HG03460 (cell line): ENCODE measurements around the gene DNASE1L3.
"Not testable (repeated sequence)": the region's sequence is repeated elsewhere in the genome, so short reads cannot be mapped to it uniquely, and the experiment has no call there.

Experiments used
- ATAC-seq: cut with Tn5 transposase; IDR thresholded peaks from one replicate; pipeline ENCODE4 v1.9.1; 2021; ENCODE audit not compliant: unreplicated experiment

DNASE1L3 gene

DNA sequence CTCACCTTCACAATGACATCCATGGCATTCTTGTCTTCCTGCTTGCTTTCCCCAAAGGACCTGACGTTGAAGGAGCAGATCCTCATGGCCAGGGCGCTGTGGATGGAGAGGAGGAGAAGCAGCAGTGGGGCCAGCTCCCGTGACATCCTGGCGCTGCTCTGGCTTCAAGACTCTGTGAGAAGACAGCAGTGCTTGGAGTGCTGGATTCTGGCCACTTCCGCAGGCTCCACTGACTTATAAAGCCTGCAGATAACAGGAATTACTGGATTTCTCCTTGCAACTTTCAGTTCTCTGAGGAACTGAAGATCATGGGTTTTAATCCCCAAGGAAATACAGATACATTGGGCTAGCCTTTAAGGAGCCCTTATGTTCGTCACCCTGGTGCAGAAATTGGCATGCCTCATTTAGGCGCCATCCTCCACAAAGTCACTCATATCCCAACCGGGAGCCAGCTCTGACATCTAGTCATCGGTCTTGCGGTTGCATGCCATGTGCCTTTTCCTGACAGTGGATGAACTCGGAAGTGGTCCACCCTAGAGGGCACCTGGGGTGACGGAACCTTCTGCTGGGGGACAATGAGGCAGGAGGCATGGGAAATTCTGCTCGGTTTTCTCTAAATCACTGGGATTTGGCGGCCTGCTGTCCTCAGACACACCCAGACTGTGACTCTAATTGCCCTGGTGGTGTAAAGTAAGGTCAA lies at the start of gene DNASE1L3:
DNASE1L3 (minus strand) TSS at position 212 of the 700 bp plus-strand sequence; CDS start at position 146, 66 bp downstream.
- no peak for ATAC-seq

GRCh38 chr3:58260261-58260731 lies 49.5 kb upstream of the DNASE1L3 start:
- no peak for ATAC-seq

GRCh38 chr3:58258392-58259055 lies 47.8 kb upstream of the DNASE1L3 start:
- ATAC-seq: no peak

GRCh38 chr3:58256511-58256910 lies 45.7 kb upstream of the DNASE1L3 start:
- no peak for ATAC-seq

DNA sequence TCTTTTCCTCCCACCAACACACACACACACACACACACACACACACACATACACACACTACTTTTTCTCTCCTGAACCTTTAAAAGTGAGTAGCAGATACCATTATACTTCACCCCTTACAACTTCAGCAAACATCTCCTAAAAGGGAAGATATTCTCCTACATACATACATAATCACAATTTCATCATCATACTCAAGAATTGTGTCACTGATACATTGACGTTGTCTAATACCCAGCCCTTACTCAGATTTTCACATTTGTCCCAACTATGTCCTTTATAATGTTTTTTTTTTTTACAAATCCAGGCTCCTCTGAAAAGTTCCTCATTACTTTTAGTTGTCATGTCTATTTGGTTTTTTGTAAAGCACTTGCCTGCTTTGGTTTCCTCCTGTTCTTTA lies 45.3 kb upstream of the DNASE1L3 start:
- no peak for ATAC-seq

DNA sequence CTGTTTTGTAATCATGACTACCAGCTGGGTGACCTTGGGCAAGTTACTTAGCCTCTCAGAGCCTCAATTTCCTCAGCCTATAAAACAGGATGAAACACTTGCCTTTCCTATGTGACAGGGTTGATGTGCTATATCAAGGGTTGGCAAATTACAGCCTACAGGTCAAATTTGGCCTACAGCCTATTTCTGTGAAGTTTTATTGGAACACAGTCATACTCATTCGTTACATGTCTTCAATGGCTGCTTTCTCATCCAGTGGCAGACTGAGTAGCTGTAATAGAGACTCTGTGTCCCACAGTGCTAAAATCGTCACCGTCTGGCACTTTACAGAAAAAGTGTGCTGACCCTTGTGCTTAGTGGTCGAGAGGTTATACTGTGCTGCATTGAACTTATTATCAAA lies 43.4 kb upstream of the DNASE1L3 start:
- ATAC-seq: no peak

DNA sequence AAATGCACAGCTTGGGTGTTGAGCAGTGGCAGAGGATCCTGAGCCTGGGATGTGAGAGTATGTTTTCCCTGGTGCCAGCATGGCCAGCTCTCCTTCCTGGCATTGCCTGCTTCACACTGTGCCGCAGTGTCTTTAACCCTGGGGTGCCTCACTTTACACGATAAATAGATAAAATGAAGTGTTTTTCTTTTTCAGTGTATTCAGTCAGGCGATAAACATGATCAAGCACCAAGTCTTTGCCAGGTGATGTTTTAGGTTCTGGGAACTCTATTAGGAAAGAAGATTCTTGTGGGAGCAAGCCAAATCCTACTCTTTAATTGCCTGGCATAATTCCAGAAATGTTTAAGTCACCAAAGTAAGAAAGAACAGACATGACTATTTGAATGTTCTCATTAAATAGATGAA lies 40.9 kb upstream of the DNASE1L3 start:
- no peak for ATAC-seq

DNA sequence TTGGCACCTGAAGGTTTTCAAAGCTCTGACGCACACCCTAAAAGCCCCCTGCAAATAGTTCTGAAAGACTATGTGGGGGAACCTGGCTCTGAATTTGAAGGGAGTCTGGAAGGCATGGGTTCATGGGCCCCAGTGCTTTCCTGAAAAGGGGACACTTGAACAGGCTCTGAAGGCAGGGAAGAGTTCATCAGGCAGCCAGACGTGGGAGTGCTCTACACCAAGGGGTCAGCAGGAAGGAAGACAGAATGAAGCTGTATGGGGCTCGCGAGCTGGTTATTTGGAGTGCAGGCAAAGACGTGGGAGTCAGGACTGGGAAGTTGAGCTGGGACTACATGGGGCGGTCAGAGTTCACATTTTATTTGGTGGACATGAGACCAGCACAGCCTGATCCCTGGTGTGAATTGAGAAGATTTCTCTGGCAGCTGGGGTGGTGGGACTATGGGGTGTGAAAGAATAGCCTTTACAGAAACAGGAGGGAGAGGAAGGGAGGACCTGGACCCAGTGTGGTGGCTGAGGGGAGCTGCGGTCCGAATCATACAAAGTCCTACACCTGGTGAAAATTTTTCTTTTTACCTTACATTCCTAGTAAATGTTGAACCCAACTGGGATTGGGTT lies 39.4 kb upstream of the DNASE1L3 start:
- ATAC-seq: no peak

DNA sequence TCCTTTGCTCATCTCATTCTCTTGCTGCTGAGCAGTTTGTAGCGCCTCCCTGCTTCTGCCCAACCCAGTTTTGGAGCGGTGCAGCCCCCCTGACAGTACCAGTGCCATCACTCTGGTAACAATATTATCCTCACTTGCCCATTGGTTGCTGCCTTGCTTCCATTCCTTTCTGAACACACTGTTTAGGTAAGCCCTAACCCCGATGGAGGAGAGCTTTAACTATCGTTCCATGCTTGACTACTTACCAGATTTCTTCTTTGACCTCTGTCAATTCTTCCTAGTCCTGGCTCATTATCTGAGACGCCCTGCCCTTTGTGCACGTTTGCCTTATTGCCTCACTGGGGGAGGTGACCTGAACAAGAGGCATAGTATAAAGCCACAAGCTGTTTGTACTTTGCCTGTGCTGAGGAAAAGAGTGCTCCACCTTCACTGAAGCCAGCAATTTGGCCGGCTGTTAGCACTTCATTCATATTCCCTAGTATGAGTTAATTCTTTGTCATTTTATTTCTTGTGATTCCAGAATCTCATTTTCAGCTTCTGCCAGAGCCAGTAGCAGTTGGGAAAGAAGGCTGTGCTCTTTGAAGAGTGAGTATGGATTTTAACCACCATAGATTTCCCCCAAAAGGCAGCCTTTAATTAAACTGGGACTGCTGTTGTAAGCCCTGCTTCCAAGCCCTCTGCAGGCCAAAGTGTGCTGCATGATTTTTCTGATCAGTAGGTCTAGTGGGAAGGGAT lies 38.8 kb upstream of the DNASE1L3 start:
- no peak for ATAC-seq

GRCh38 chr3:58246148-58247047 lies 35.6 kb upstream of the DNASE1L3 start:
- ATAC-seq: no peak

DNA sequence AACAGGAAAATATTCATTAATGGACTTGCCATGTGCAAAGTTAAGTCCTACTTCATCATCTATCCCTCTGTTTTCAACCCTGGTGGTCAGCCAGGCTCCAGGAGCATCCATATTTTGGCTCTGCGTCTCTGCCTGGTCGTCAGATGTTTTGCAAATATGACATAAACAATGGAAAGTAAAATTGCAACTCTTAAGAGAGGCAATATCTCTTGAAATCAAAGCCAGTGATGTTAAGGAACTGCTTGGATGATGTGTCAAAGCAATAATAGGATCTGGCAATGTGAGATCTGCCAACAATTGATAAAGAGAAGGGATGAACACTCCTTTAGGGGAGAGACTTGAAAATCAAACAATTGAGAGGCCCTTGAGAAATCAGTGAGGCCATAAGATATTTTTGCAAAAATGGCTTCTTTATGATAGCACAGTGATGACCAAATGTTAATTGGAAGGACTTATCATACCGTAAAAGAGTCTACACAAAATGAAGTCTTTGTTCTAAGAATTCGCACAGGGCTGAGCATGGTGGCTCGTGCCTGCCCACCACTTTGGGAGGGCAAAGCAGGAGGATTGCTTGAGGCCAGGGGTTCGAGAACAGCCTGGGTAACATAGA lies 33.3 kb upstream of the DNASE1L3 start:
- ATAC-seq: no peak

- not testable (repeated sequence) for ATAC-seq
Measured at GRCh38 chr3:58242860-58243259, 32.1 kb upstream of the DNASE1L3 start.

- ATAC-seq: no peak
Measured at GRCh38 chr3:58242340-58242739, 31.6 kb upstream of the DNASE1L3 start.

DNA sequence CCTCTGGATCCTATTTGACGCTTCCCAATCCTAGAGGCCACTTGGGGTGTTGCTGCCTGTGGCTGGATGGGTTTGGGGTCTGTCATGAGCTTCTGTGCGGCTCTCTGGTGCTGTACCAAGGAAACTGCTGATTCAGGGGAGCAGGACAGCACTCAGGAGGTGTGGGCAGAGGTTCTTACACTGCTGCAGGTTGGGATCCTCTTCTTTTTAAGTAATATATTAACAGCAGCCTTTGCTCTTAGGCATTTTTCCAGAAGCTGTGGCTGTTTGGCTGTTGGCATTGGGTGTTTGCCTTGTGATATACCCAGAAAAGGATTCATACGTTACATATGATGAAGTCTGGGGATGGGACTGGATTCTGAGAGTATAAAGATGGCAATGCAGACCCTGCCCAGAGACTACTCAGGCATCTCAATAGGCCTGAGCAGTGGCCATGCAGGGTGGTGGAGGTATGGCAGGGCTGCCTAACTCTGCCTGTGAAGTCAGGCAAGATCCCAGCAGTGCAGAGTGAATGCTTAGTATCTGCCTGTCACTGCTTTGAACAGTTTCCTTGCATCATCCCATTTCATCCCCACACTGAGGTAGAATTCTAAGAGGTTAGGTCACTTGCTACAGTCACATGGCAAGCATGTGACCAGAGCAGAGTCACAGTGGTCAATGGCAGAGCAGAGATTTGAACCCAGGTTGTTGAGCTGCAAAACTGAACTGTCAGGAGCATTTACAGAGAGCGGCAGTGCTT lies 30.7 kb upstream of the DNASE1L3 start:
- ATAC-seq: no peak

DNA sequence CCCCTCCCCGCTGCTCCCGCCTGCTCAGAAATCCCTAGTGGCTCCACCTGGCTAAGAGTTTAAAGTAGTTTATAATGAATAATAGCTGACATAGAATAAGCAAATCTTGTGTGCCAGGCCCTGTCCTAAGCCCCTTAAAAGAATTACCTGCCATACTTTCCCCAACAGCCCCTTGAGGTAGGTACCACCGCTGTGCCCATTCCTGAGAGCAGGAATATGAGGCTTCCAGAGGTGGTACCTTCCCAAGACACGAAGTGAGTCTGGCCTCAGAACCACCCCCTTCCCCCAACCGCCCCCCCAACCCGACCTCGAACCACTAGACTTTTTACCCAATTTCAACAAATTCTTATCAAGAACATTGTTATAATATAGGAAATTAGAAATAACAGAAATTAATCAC lies 28.1 kb upstream of the DNASE1L3 start:
- ATAC-seq: no peak

GRCh38 chr3:58237941-58238681 lies 27.3 kb upstream of the DNASE1L3 start:
- peak; percentile 35 for ATAC-seq

DNA sequence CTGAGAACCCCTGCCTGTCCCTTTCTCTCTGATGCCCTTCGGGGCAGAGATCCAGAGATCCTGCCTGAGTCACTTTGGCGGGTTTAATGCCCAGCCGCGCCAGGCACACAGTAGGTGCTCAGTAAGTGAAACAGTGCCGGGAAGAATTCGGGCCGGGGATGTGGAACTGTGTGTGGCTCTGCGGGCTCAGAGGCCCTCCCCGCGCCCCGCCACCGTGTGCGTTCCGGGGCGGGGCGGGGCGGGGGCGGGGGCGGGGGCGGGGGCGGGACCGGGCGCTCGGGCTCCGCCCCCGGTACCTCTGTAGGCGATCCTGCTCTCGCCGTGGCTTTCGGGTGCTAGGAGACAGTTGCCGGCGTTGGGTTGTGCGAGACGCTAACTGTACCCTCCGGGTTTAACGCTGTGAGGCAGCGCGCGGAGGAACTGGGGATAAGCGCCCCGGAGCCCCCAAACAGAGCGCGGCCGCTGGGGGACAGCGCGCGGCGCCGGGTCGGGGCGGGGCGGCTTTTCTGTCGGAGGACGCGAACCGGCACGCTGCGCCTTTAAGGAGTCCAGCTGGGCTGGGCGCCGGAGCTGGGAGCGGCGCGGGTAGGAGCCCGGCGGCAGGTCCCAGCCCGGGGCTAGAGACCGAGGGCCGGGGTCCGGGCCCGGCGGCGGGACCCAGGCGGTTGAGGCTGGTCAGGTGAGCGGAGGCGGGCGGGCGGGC lies 26.6 kb upstream of the DNASE1L3 start, which contains the start of gene ABHD6:
ABHD6 (plus strand) TSS at position 555 of the 703 bp plus-strand sequence. CDS start 18,795 bp downstream, outside the sequence.
- peak; percentile 65 for ATAC-seq
